GM12872 (cell line): ENCODE data around the gene MCUR1.

Experiments
- TF ChIP-seq, protein P1 (sequence below): IDR thresholded peaks from 3 replicates; pipeline ENCODE4 v1.5.1; 2011; ENCODE audit warnings: low read depth, mild to moderate bottlenecking, low read length, moderate library complexity; ENCODE audit not compliant: insufficient read depth

Gene MCUR1

GRCh38 chr6:13813621-13814175 is 659 bp downstream of the MCUR1 start:
- TF ChIP-seq, protein P1, sequence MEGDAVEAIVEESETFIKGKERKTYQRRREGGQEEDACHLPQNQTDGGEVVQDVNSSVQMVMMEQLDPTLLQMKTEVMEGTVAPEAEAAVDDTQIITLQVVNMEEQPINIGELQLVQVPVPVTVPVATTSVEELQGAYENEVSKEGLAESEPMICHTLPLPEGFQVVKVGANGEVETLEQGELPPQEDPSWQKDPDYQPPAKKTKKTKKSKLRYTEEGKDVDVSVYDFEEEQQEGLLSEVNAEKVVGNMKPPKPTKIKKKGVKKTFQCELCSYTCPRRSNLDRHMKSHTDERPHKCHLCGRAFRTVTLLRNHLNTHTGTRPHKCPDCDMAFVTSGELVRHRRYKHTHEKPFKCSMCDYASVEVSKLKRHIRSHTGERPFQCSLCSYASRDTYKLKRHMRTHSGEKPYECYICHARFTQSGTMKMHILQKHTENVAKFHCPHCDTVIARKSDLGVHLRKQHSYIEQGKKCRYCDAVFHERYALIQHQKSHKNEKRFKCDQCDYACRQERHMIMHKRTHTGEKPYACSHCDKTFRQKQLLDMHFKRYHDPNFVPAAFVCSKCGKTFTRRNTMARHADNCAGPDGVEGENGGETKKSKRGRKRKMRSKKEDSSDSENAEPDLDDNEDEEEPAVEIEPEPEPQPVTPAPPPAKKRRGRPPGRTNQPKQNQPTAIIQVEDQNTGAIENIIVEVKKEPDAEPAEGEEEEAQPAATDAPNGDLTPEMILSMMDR = no peak

GRCh38 chr6:13813026-13813425 is 1.3 kb downstream of the MCUR1 start:
- TF ChIP-seq, protein P1 = no peak

DNA sequence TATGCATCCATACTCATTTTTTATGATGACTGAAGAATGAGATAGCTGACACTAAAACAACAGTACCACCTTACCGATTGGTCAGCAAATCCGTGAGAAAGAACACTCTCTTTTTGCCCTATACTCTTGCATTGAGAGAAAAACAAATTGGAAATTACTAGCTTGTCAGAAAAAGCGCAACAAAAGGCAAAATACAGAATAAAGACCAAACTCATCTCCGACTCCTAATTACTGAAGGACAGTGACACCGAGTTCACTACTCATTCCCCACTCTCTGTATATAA is 2.1 kb downstream of the MCUR1 start:
- TF ChIP-seq, protein P1 = no peak

GRCh38 chr6:13811627-13812358 is 2.6 kb downstream of the MCUR1 start:
- TF ChIP-seq, protein P1 = no peak

- TF ChIP-seq, protein P1 = no peak
Observed at GRCh38 chr6:13810688-13811446, 3.5 kb downstream of the MCUR1 start.

GRCh38 chr6:13808801-13809200 is 5.6 kb downstream of the MCUR1 start:
- TF ChIP-seq, protein P1 = no peak

DNA sequence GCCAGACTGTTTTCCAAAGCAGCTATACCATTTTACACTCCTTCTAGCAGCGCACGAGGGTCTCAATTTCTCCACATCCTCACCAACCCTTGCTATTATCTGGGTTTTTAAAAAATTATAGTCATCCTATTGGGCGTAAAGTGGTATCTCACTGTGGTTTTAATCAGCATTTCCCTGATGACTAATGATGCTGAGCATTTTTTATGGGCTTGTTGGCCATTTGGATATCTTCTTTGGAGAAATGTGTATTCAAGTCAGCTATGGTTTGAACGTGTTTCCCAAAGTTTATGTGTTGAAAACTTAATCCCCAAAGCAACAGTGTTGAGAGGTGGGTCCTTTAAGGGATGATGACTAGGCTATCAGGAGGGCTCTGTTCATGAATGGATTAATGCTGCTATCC is 6.7 kb downstream of the MCUR1 start:
- TF ChIP-seq, protein P1 = no peak
